RPMI7951 (cell line): ENCODE measurements around the gene PLXNA2. TPM values are rescaled to one million over a fixed set of nuclear protein-coding genes. Genes with fewer than 3 reads are reported as not detected.

Experiments used
- DNase-seq: peaks from one replicate; pipeline ENCODE4 v3.0.0-alpha.2; 2012; ENCODE audit warnings: low read depth
- total RNA-seq: library from RNA; depleted of rRNA; stranded (reverse); fragments of >200 nt; shearing (Covaris generic); gene quantifications from 2 replicates; pipeline ENCODE4 v1.2.3, GENCODE V29; 2014

Gene PLXNA2
- total RNA-seq, 1 experiment from 2014 or later, result 9.4 TPM

DNA sequence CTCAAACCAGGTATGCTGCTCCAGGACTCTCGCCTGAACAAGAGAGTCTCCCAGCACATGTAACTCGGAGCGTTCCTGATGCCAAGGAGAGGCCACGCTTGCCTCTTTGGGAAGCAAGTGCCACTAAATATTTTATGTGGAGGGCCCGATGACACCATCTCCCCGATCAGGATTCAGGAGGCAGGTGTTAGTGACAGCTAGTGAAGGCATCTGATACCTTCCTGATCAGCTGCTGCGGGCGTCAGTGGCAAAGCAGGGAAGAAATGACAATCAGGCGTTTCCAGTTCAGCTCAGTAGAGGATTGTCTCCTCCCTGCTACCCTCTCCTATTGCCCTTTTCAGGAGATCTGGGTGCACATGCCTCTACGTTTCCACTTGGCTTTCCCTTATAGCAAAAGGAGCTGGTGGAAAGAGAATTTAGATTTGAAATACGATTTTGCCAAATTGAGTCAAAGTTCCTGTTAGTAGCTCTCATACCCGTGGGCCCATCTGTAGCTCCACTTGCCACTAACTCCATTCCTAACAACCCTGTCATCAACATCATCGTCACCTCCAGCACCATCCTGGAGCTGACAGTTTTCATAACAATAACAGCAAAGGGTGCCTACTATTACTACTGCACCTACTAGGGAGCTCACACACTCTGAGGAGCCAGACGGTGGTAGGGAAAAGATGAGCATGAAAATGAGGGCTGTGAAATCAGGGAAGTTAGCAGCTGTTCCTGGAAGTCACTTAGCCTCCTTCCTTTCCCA, 21.6 kb downstream of the PLXNA2 start:
- no peak for DNase-seq

DNA sequence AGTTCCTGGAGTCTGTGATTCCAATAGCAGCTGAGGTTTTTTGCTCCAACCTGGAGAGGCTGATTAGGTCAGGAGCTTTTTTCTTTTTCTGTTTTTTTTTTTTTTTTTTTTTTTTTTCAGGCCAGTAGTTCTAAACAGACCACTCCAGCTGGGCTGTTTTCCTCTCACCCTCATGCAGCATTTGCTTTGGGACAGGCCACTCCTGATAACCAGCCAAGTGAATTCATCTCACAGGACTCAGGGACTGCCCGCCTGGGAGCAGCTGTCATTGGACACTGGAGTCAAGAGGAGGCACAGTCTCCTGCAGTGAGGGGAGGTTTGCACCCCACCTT, 22.9 kb downstream of the PLXNA2 start:
- peak; percentile 55 for DNase-seq

DNA sequence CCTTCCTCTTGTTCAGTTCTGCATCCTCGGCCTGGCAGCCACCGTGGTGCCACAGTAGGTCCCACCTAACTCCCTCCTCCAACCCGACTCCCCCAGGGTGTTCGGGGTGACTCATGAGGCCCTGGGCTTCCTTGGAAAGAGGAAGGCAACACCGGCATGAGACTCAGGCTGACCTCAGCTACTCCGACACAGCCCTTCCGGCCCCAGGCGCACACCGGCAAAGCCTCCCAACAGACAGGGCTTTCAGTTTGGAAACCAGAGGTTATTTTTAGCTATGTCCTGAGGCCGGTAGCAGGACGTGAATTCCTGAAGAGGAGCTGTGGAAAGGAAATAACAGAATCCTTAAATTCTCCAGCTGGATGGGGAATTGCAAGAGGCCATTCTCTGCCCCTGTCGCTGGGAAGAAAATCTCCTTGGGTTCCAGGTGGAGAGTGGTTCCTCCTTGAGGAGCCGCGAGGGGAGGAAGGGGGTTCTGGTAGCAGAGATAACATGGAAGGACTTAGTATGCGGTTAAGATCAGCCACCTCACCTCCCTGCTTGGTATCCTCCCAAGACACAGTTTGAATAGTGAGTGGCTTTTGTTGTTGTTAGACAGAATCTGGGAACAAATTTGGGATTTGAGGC, 24.4 kb downstream of the PLXNA2 start:
- DNase-seq, result peak; percentile 97

DNA sequence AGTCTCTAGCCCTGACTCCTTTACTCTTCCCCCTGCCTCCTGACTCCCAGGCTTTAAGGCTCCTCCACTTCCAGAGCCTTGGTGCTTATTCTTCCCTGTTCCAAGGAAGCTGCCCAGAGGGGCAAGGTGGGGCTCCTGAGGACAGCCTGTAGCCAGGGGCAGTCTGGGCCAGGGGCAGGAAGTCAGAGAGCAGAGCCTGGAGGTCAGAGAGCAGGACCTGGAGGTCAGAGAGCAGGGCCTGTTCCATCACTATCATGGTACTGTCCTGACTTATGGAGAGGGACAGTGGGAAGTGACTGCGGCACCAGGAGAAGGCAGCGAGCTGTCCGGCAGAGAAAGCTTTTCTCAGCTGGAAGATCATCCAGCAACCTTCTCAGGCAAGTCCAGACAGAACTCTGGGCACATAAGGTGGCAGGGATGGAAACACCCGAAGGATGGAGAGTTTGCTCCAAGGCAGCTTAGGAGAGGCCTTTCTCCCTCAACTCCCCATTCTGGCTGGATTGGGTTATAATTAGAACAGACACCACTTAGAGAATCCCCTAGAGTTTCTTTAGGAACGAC, 25.0 kb downstream of the PLXNA2 start:
- DNase-seq, result no peak

DNA sequence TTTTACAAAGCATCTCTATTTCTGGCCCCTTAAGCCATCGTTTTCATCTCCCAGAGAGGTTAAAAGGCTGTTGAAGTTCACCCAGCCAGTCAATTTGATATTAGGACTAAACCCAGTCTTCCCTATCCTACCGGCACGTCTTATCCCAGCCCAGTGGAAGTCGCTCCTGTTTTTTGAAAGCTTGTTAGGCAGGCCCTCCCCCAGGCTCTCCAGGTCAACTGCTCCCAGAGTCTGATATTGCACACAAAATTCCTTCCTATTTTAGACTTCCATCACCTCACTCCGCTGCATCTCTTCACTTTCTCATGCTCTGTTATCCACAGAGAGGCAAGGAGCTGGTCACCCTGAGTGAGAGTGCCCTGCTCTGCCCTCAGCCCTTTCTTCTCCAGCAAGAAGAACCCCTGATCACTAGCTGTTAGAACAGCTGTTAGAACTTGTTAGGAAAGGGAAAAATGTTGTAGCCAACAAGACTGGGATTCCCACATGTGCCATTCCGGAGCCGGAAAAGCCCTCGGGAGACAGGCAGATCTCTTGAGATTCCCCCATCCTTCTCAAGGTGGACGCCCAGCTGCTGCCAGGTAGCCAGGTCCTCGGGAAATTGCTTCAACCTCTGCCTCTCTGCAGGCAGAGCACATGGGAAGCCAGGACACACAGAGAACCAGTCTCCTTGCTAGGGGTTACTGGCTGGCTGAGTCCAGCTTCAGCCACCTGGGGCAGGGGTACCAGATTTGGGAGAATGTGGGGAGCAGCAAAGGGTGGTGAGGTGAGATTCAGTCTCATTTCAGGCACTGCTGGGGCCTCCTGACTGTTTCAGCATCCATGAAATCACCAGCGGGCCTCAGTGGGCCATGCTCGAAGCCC, 25.7 kb downstream of the PLXNA2 start:
- DNase-seq, result no peak

DNA sequence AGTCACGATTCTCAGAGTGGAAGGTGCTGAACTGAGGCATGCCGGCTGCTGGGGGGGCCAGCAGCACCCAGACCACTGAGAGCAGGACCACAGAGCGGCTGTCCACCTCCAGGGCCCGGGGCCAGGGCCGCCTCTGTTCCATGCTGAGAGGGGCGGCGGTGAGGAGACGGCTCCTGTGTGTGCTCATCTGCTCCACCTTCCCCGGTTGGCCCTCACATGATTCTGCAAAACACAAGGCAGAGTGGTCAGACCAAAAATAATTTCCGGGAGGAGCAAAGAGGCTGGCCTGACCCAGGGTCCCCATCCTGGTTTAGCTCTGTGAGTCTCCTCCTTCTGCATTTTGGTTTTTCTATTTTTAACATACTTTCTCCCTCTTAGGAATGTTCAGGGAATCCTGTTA, 26.4 kb downstream of the PLXNA2 start:
- DNase-seq, result no peak

DNA sequence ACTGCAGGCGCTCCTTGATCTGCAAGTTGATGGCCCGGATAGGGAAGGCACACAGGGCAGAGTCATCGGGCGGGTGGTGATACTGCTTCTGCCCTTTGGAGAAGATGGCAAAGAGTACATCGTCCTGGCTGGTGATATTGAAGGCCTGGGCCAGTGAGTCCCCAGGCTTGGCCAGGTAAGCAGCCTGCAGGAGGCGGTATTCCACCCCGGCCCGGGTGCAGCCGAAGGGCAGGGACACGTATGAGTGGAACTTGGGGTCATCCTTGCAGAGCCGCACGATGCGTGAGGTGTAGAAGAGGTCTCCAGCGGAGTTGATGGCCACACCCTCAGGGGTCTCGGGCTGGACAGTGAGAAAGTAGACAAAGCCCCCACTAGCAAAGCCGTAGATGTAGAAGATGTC, 27.4 kb downstream of the PLXNA2 start:
- no peak for DNase-seq

DNA sequence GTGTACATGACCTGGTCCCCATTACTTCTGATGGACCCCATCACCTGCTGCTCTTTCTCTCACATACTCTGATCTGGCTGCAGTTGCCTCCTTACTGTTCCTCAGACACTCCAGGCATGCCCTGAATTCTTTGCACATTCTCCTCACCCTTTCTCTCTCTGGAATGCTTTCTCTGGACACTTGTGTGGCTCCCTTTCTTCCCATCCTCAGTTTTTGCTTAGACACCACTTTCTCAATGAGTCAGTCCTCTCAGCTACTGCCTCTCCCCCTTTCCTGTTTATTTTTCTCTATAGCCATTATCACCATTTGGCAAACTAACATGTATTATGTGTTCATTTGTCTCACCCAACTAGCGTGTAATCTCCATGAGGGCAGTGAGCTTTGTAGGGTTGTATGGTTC, 28.1 kb downstream of the PLXNA2 start:
- peak; percentile 67 for DNase-seq

DNA sequence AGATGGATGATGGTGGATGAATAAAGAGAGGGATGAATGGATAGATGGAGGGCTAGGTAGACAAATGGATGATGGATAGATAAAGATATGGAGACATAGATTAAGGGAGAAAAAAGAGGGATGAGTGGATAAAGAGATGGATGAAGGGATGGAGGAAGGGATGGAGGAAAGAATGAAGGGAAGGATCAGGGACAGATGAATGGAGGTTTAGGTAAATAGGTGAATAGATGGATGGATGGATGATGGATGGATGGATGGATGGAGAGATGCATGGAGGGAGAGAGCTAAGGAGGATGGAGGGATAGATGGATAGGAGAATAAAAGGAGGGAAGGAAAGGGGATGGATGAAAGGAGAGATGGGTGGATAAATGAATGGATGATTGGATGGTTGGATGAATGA, 28.8 kb downstream of the PLXNA2 start:
- DNase-seq, result no peak

DNA sequence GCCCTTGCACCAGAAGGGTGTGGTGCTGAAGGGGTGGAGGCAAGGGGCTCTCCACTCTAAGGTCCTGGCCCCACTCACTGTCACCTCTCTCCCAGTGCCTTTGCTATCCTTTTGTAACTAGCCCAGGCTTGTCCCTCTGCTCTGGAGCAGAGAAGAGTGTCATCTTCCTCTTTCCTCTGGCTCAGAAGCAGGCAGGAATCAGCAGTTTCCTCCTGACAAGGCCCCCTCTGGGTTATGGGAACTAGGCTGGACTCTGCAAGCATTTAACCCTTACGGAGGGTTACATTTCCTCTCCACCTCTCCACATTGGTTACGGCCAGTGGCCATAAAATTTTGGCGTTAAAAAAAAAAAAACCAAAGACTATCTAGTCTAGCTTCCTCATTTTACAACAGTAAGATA, 30.4 kb downstream of the PLXNA2 start:
- no peak for DNase-seq

DNA sequence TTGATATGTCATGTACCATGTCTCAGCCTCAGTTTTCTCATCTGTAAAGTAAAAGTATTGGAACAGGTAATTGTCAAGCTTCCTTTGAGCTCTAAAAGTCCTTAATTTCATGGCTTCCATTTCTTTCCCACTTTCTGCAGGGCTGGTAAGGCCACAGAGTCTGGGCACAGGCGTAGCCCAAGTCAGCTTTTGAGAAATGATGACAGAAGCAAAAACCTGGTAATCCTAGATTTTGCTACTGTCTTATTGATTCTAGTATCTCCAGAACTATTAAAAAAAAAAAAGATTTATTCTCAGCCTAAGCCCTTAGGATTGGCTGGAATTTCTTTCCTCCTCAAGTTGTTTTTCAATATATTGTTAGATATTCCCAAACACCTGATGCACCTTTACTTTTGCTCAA, 31.3 kb downstream of the PLXNA2 start:
- no peak for DNase-seq

DNA sequence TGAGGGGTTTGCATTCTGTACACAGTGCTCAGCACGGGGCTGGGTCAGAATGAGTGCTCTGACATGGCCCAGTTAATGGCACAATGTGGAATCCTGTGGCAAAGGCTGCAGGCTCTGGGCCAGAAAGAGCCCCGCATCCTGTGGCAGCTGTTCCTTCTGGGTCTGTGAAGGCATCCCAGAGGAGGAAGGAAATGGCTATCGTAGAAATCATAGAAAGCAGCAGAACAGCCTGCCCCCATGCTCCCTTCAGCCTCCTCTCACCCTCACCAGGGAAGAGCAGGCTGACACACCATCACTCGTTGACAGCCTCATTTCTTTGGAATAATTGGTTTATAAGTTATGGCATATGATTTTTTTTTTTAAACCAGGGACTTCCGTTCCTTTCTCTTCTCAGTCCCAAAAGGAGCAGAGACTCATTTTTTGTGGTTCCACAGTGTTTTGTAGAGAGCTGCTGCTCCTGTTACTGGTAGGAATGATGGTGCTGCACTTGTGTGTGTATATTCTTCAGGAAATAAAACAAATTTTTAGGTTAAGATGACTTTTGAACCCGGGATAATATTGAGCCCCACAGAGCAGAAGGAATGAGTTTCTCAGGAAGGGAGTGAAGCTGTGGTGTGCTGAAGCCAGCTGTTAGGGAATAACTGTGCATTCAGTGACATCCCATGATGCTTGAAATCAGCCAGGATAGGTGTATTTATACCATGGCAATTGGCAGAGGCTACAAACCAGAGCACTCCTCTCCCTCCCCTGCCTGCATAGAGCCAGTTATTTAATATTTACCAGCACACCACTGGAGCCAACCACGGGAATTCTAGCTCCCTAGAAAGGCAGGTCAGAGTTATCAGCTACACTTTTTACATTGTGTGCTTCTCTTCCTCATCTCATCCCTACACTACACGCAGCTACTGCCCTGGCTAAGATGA, 32.0 kb downstream of the PLXNA2 start:
- DNase-seq, result peak; percentile 70

DNA sequence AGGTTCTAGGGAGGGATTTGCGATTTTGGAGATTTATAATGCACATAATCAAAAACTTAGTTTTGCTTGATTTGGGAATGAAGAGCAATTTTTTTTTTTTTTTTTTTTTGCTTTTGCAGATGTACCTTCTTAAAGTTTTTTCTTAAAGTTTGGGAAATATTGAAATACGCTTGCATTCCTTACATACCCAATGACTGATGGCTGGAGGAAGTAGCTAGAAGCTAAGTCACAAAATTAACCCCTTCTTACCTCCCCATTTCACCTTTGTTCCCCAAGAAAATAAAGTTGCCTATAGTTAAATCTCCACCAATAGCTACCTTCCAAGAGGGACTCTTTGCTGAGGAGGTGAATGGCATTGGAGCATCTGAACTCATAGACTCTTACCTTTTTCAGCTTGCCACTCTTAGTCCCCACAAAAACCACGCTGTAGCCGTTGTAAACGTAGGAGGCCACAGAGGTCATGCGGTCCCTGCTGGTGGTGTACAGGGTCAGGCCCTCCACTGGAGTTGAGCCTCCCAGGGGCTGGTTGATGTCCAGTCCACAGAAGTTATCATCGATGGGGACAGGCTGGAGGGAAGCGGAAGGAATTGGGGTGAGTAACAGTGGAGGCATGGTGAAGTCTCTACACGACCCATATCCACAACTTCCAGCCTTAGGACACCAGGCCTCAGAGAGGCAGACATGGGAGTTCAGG, 34.1 kb downstream of the PLXNA2 start:
- DNase-seq, result no peak

DNA sequence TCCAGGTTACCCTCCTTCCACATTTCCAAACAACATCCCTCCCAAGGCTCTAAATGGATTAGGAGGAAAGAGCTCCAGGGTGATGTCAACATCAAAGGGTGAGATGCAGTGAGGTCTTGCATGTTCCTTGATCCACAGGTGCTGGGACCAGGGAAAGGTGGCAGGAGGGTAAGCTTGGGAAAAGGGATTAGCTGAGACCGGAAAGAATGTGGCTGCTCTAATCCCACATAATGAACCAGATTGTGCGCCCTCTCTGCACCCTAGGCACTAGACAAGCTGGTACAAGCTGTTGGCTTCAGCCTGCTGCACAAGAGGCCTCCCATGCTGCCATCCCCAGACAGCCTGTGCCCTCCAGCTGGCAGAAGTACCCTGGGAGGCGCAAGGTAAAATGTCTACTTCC, 34.9 kb downstream of the PLXNA2 start:
- DNase-seq, result no peak

DNA sequence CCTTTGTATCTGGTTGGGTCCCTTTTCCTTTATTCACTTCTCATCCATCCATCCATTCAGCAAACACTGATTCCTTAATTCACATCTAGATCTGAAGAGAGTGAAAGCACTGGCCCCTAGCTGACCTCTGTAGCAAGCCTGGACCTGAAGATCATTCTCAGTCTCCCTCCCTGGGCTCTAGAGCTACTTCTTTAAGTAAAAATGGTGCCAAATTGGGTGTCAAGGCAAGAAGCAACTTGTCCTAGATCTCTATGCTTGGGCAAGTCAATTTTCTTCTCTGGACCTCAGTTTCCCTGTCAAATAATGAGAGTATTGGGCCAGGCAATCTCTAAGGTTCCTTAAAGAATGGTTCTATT, 36.1 kb downstream of the PLXNA2 start:
- DNase-seq, result no peak

DNA sequence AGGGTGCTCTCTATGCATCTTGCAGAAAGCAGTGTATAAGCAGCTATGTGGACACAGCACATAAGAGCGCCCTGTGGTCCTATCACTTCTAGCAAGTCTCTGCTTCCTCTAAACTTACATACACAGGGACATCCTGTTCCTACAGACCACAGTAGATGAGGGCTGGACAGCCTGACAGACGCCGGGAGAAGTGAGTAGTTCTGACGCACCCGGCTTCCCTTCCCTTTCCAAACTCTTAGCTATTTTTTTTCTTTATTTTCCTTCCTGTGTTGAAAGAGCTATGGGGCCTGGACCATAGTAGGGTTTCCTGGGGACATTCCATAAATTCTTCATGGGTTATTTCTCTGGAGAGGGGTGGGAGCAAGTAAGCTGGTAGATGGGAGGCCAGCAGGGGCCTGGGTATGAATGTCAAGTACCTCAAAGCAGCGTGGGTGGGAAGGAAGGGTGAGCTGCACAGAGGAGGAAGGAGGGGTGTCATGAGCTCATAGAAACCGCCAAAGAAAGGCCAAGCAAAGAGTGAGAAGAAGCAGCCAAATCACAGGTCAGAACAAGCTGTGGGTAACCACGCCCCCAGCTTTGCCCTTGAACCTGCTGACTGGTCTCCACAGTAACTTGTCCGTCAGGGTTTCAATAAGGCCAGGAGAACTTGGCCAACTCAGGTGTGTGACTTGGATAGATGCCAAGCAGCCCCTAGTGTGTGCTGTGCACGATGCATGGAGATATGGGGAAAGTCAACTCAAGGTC, 36.6 kb downstream of the PLXNA2 start:
- peak; percentile 90 for DNase-seq

DNA sequence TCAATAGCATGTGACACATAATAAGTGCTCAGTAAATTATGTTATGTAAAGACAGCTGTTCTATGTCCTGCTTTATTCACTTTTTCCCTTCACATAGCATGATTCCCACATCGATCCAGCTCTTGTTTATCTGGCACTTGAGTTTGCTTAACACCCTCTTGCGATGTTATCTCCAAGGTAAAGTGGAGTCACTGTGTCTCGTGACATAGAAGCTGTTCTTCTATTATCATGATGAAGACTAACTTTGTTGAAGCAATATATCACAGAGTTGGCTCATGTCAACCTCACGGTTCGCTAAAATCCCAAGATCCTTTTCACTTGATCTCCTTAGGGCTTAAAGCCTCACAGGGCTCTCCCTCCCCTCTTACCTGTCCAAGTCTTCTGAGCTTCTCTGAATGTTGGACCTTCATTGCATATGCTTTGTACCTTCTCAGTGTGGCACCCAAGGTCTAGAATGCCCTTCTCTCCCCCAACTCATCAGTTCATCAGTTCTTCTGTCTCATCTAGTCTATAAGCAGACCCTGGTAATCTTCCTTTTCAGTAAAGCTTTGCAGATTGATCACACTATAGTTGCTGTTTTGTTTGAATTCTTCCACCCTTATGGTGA, 38.0 kb downstream of the PLXNA2 start:
- no peak for DNase-seq

DNA sequence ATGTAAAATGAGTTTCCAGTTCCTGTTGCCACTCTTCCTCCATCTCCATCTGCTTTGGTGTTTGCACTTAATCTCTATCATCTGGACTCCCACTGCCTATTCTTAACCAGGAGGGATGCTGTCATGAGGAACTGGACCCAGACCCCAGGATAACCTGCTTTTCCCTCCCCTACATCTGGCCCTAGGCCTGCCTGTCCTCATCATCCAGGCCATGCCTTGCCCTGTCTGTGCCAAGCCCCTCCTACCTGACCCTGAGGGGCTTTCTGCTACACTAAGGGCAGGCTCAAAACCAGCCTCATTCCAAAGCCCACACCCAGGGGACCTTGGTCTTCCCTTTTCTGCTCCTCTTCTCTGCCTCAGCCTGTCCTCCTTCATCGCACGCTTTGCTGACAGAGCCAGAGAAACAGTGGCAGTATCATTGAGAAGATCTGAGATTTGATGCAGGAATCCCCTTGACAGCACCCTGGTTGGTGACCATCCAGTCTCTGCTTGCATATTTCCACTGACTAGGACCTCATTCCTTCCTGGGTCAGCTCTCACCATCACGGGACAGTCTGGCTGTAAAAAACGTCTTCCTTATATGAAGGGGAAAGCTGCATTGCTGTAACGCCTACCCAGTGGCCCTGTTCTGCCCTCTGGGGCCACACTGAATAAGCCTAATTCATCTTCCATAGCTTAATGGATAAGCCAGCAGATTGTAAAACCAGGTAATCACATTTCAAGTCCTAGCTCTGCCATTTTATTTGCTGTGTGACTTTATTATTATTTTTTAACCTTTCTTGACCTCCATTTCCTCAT, 38.8 kb downstream of the PLXNA2 start:
- DNase-seq, result no peak

DNA sequence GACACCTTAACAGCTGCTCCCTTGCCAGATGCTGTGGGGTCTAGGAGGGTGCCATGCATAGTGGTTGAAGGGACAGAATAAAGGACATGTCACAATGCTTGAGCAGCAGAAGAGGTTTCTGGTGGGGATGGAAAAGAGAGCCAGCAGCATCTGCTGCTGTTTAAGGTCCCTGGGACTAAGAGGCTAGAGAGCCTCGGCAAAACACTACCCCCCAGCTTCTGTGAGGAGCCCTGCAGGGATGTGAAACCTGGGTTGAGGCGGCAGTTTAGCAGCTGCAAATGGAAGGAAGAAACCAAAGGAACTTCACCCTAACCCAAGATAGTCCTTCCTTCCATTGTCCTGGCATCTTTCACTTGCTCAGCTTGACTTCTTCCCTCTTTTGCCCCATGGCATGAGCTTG, 39.4 kb downstream of the PLXNA2 start:
- DNase-seq, result no peak
